H1 (cell line): Measurements from ENCODE around the gene CEP78. TPM values are rescaled to one million over a fixed set of nuclear protein-coding genes. Genes with fewer than 3 reads are reported as not detected.

ENCODE experiments used
- CTCF ChIA-PET: fragments of 300-600 bp; sonication (Branson Sonifier 250); formaldehyde crosslinking; loops from one replicate; lab custom pipeline; 2021; ENCODE audit not compliant: partially characterized antibody; lab: Charles Lee
- POLR2A ChIA-PET: fragments of 300-600 bp; sonication (Branson Sonifier 250); formaldehyde crosslinking; loops from one replicate; lab custom pipeline; 2021; ENCODE audit warnings: inconsistent platforms; ENCODE audit not compliant: partially characterized antibody; lab: Charles Lee
- DNase-seq, 2 experiments: peaks; one replicate each; pipeline versions ENCODE4 v3.0.0 to v3.0.0-alpha.2; 2010 to 2022; ENCODE audit warnings: low spot score in 2 of 2, low read depth in 1 of 2, mixed read lengths in 1 of 2
- FAIRE-seq: peaks from 2 replicates; lab custom pipeline; 2011; peaks lifted over from hg19 to GRCh38; lab: Jason Lieb, UNC
- H2AFZ ChIP-seq: 2 replicates; pipeline ENCODE4 v1.8.1; 2012; ENCODE audit warnings: low read length, inconsistent platforms
- H2AK5ac ChIP-seq: 2 replicates; pipeline ENCODE4 v1.6.1; 2013; ENCODE audit warnings: low read depth, low read length
- H2BK120ac ChIP-seq: replicated peaks from 2 replicates; pipeline ENCODE3; 2013; ENCODE audit warnings: low read depth, low read length, inconsistent platforms
- H2BK12ac ChIP-seq: 2 replicates; pipeline ENCODE4 v1.6.1; 2013; ENCODE audit warnings: low read depth, low read length
- H2BK15ac ChIP-seq: 2 replicates; pipeline ENCODE4 v1.6.1; 2013; ENCODE audit warnings: low read length
- H2BK20ac ChIP-seq: 2 replicates; pipeline ENCODE4 v1.6.1; 2013; ENCODE audit warnings: low read length
- H2BK5ac ChIP-seq: 2 replicates; pipeline ENCODE4 v1.6.1; 2013; ENCODE audit warnings: low read depth, low read length
- H3K14ac ChIP-seq: 2 replicates; pipeline ENCODE4 v1.6.1; 2013; ENCODE audit warnings: inconsistent platforms; ENCODE audit not compliant: insufficient read length
- H3K18ac ChIP-seq: 2 replicates; pipeline ENCODE4 v1.6.1; 2013; ENCODE audit warnings: low read length; ENCODE audit errors: extremely low read depth
- H3K23ac ChIP-seq: 2 replicates; pipeline ENCODE4 v1.6.1; 2013; ENCODE audit warnings: inconsistent platforms; ENCODE audit not compliant: insufficient read length
- H3K23me2 ChIP-seq: 2 replicates; pipeline ENCODE4 v1.6.1; 2013; ENCODE audit warnings: low read depth, low read length
- H3K27ac ChIP-seq: 2 replicates; pipeline ENCODE4 v1.6.1; 2011; ENCODE audit warnings: low read depth, low read length, inconsistent platforms
- H3K27me3 ChIP-seq, 4 experiments: replicated peaks in 1 of 4; 1 replicate in 1 of 4; 2 replicates in 3 of 4; pipeline versions ENCODE4 v1.6.1 to v1.8.1; 2011 to 2013; ENCODE audit warnings: low read length in 3 of 4, mild to moderate bottlenecking in 3 of 4, inconsistent platforms in 2 of 4, mixed read lengths in 2 of 4, moderate library complexity in 1 of 4; ENCODE audit not compliant: control insufficient read depth in 3 of 4, insufficient read depth in 3 of 4; ENCODE audit errors: extremely low read depth in 1 of 4
- H3K36me3 ChIP-seq, 4 experiments: 2 replicates each; pipeline versions ENCODE4 v1.6.1 to v1.8.1; 2011 to 2013; ENCODE audit warnings: mild to moderate bottlenecking in 4 of 4, low read length in 3 of 4, moderate library complexity in 2 of 4, control low read depth in 1 of 4, inconsistent platforms in 1 of 4; ENCODE audit not compliant: insufficient read depth in 4 of 4, control insufficient read depth in 2 of 4
- H3K4ac ChIP-seq: replicated peaks from 2 replicates; pipeline ENCODE3; 2013; ENCODE audit warnings: low read length, low read depth, mixed read lengths, inconsistent platforms; ENCODE audit not compliant: insufficient read length
- H3K4me1 ChIP-seq, 4 experiments: replicated peaks in 1 of 4; 1 replicate in 1 of 4; 2 replicates in 3 of 4; pipeline versions ENCODE4 v1.6.1 to v1.8.1; 2011 to 2013; ENCODE audit warnings: low read length in 3 of 4, inconsistent platforms in 2 of 4, mixed read lengths in 1 of 4; ENCODE audit not compliant: insufficient read depth in 4 of 4, control insufficient read depth in 3 of 4
- H3K4me2 ChIP-seq, 2 experiments: 2 replicates each; pipeline versions ENCODE4 v1.6.1 to v1.8.1; 2011 to 2013; ENCODE audit warnings: low read depth in 2 of 2, low read length in 2 of 2, control low read depth in 1 of 2, inconsistent platforms in 1 of 2, mild to moderate bottlenecking in 1 of 2; ENCODE audit not compliant: insufficient read depth in 1 of 2
- H3K4me3 ChIP-seq, 4 experiments: fragments of 200-600, 300-600 bp in 1 of 4; sonication (generic), shearing (Covaris generic), sonication (Bioruptor Twin) in 1 of 4; 2 replicates each; pipeline versions ENCODE4 v1.5.1 to v1.8.1; 2011 to 2016; ENCODE audit warnings: low read length in 4 of 4, low read depth in 3 of 4, control low read depth in 2 of 4, inconsistent platforms in 2 of 4, mild to moderate bottlenecking in 2 of 4, mixed read lengths in 1 of 4, moderate library complexity in 1 of 4; ENCODE audit not compliant: insufficient read depth in 2 of 4; ENCODE audit errors: extremely low read depth in 1 of 4
- H3K56ac ChIP-seq: replicated peaks from 2 replicates; pipeline ENCODE3; 2013; ENCODE audit warnings: low read depth, mild to moderate bottlenecking, mixed read lengths, low read length, inconsistent platforms; ENCODE audit not compliant: insufficient read length
- H3K79me1 ChIP-seq: 2 replicates; pipeline ENCODE4 v1.6.1; 2013; ENCODE audit warnings: low read depth, low read length, control low read depth
- H3K79me2 ChIP-seq, 2 experiments: 2 replicates each; pipeline versions ENCODE4 v1.6.1 to v1.8.1; 2012 to 2013; ENCODE audit warnings: low read length in 2 of 2, mild to moderate bottlenecking in 2 of 2, inconsistent platforms in 1 of 2; ENCODE audit not compliant: insufficient read depth in 2 of 2, control insufficient read depth in 1 of 2
- H3K9ac ChIP-seq, 4 experiments: replicated peaks in 1 of 4; 1 replicate in 1 of 4; 2 replicates in 3 of 4; pipeline versions ENCODE4 v1.6.1 to v1.8.1; 2011 to 2013; ENCODE audit warnings: low read depth in 3 of 4, low read length in 3 of 4, control low read depth in 2 of 4, mild to moderate bottlenecking in 2 of 4, moderate library complexity in 2 of 4, inconsistent platforms in 1 of 4; ENCODE audit errors: extremely low read depth in 1 of 4
- H3K9me3 ChIP-seq, 2 experiments: 2 replicates each; pipeline versions ENCODE4 v1.6.1 to v1.8.1; 2012 to 2013; ENCODE audit warnings: mild to moderate bottlenecking in 2 of 2, moderate library complexity in 2 of 2, control low read depth in 1 of 2, inconsistent platforms in 1 of 2, low read depth in 1 of 2, low read length in 1 of 2, mixed read lengths in 1 of 2; ENCODE audit not compliant: insufficient read depth in 2 of 2
- H4K20me1 ChIP-seq, 2 experiments: replicated peaks in 1 of 2; 2 replicates each; pipeline versions ENCODE3 to v1.8.1; 2011 to 2013; ENCODE audit warnings: inconsistent platforms in 2 of 2, low read length in 2 of 2, mild to moderate bottlenecking in 1 of 2; ENCODE audit not compliant: insufficient read depth in 2 of 2, control insufficient read depth in 1 of 2
- H4K5ac ChIP-seq: 2 replicates; pipeline ENCODE4 v1.6.1; 2013; ENCODE audit warnings: low read length, low read depth, mixed read lengths, inconsistent platforms; ENCODE audit not compliant: insufficient read length
- H4K8ac ChIP-seq: 2 replicates; pipeline ENCODE4 v1.8.0; 2013; ENCODE audit warnings: mild to moderate bottlenecking, moderate library complexity, low read length, inconsistent platforms; ENCODE audit not compliant: insufficient read depth; ENCODE audit errors: extremely low read depth
- H4K91ac ChIP-seq: replicated peaks from 2 replicates; pipeline ENCODE3; 2013; ENCODE audit warnings: low read length, mixed read lengths, inconsistent platforms; ENCODE audit not compliant: insufficient read length
- ASH2L ChIP-seq: fragments of 200-600, 300-600 bp; sonication (generic); IDR thresholded peaks from one replicate; pipeline ENCODE4 v1.7.1; 2017; ENCODE audit warnings: low read length
- BRCA1 ChIP-seq: IDR thresholded peaks from 2 replicates; pipeline ENCODE4 v1.6.1; 2012; ENCODE audit warnings: low read depth, low read length, improper control_type of control experiment
- CBX8 ChIP-seq: fragments of 300-800, 300-1000 bp; sonication (generic); IDR thresholded peaks from 2 replicates; pipeline ENCODE4 v1.7.1; 2016; ENCODE audit warnings: low read depth, low read length, borderline replicate concordance
- EGR1 ChIP-seq: IDR thresholded peaks from 2 replicates; pipeline ENCODE4 v1.6.1; 2011; ENCODE audit warnings: low read depth, low read length, borderline replicate concordance
- EP300 ChIP-seq, 2 experiments: IDR thresholded peaks; 1 replicate in 1 of 2; 2 replicates in 1 of 2; pipeline ENCODE4 v1.6.1; 2011 to 2012; ENCODE audit warnings: low read depth in 2 of 2, low read length in 2 of 2, mild to moderate bottlenecking in 2 of 2, borderline replicate concordance in 1 of 2, inconsistent platforms in 1 of 2, moderate library complexity in 1 of 2
- HDAC2 ChIP-seq, 2 experiments: fragments of 300-600 bp in 1 of 2; sonication (generic) in 1 of 2; IDR thresholded peaks; 2 replicates each; pipeline ENCODE4 v1.6.1; 2011 to 2012; ENCODE audit warnings: low read depth in 2 of 2, low read length in 2 of 2, mild to moderate bottlenecking in 2 of 2, moderate library complexity in 2 of 2, borderline replicate concordance in 1 of 2, inconsistent platforms in 1 of 2
- KDM4A ChIP-seq: IDR thresholded peaks from one replicate; pipeline ENCODE4 v1.7.1; 2012; ENCODE audit warnings: low read depth, mild to moderate bottlenecking, moderate library complexity, low read length, inconsistent platforms; ENCODE audit not compliant: severe bottlenecking
- PHF8 ChIP-seq: fragments of 200-600 bp; sonication (generic); conservative IDR thresholded peaks from 2 replicates; pipeline ENCODE4 v1.7.1; 2012; ENCODE audit warnings: low read depth, mild to moderate bottlenecking, inconsistent platforms, low read length, moderate library complexity
- RXRA ChIP-seq: IDR thresholded peaks from 2 replicates; pipeline ENCODE4 v1.6.1; 2011; ENCODE audit warnings: low read depth, mild to moderate bottlenecking, low read length, moderate library complexity; ENCODE audit not compliant: insufficient read depth
- SAP30 ChIP-seq: fragments of 300-600 bp; sonication (generic); IDR thresholded peaks from 2 replicates; pipeline ENCODE4 v1.7.1; 2012; ENCODE audit warnings: low read length, moderate library complexity, mild to moderate bottlenecking, inconsistent platforms; ENCODE audit not compliant: insufficient read depth, insufficient replicate concordance
- TCF12 ChIP-seq: IDR thresholded peaks from 2 replicates; pipeline ENCODE4 v1.6.1; 2011; ENCODE audit warnings: low read depth, mild to moderate bottlenecking, low read length
- YY1 ChIP-seq: IDR thresholded peaks from 2 replicates; pipeline ENCODE4 v1.6.1; 2011; ENCODE audit warnings: low read depth, mild to moderate bottlenecking, low read length
- WGBS, 2 experiments: shearing (Covaris generic) in 1 of 2; methylation state at CpG; one replicate each; pipeline versions ENCODE4 v1.1.6 to v1.1.7; 2013 to 2015; ENCODE audit warnings: low lambda C conversion rate in 2 of 2, mixed read lengths in 2 of 2, inconsistent platforms in 1 of 2, low coverage in 1 of 2, missing lambda C conversion rate in 1 of 2; ENCODE audit not compliant: insufficient replicate concordance in 2 of 2, insufficient coverage in 1 of 2, insufficient read length in 1 of 2; ENCODE audit errors: extremely low coverage in 1 of 2, missing lambda C conversion rate in 1 of 2; 5-methylcytosine and 5-hydroxymethylcytosine counted together
- polyA plus RNA-seq, 7 experiments: library from polyadenylated mRNA; depleted of rRNA in 3 of 7; stranded (reverse) in 5 of 7; unstranded in 2 of 7; fragments of >200 nt in 5 of 7; fragments of 200-250 nt in 2 of 7; gene quantifications; 1 replicate in 5 of 7; 2 replicates in 1 of 7; 4 replicates in 1 of 7; pipeline versions ENCODE4 v1.2.1 to v1.2.3, GENCODE V29; 2011 to 2013; ENCODE audit warnings: missing spikeins in 2 of 7, mixed read lengths in 2 of 7
- total RNA-seq: library from RNA; stranded (reverse); fragmentation: NEBNext Ultra II Directional; extraction: Animal tissue kit (Norgen Biotek cat#: 25700); gene quantifications from 2 replicates; pipeline ENCODE4 v1.2.1, GENCODE V29; 2021
- TF ChIP-seq, protein P1 (sequence below): IDR thresholded peaks from 2 replicates; pipeline ENCODE4 v1.6.1; 2012; ENCODE audit warnings: inconsistent platforms

CEP78 gene
- total and polyA plus RNA-seq, 2 of the 8 experiments (the other 6 are each of a cell fraction or from before 2014, with no cell fraction given), result 10.3 to 40.9 TPM

DNA sequence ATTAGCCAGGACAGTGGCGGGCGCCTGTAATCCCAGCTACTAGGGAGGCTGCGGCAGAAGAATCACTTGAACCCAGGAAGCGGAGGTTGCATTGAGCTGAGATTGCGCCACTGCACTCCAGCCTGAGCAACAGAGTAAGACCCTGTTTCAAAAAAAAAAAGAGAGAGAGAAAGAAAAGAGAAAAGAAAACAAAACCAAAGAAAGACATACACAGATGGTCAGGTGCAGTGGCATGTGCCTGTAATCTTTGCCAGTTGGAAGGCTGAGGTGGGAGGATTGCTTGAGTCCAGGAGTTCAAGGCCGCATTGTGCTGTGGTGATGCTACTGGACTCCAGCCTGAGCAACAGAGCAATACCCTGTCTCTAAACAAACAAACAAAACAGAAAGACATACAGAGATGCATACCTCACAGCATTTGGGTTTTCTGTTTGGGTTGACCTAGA is 51.1 kb downstream of the CEP78 start:
- H2BK12ac ChIP-seq, result no peak overlapping the region
- no peak overlapping the region for H3K9ac ChIP-seq
- H2AFZ ChIP-seq, result no peak overlapping the region
- no peaks in the 10 kb centered on the region for H3K79me2 ChIP-seq
- H3K4me3 ChIP-seq, result no peak overlapping the region
- 95% methylated on average over 6 of the region's 6 CpGs; no CpG with 5 or more reads in 1 of the 2 experiments for WGBS, 2 experiments
- ChIA-PET POLR2A (interaction anchor here (19.2 kb wide), 1 partner anchor 16 kb away, joined by 522 read pairs; the partner anchor contains the start of gene PSAT1), CTCF (interaction anchor here (3.7 kb wide), 1 partner anchor 9 kb away, joined by 21 read pairs; the partner anchor contains the start of gene PSAT1)
- no peaks in the 10 kb centered on the region for H3K9me3 ChIP-seq
- no peak overlapping the region for H3K56ac ChIP-seq
- no peaks in the 10 kb centered on the region for H3K79me1 ChIP-seq
- H3K36me3 ChIP-seq, result no peaks in the 10 kb centered on the region
- H4K8ac ChIP-seq, result no peak overlapping the region
- H3K14ac ChIP-seq, result no peak overlapping the region
- H3K4ac ChIP-seq, result no peak overlapping the region
- no peak overlapping the region for H3K4me2 ChIP-seq
- H3K18ac ChIP-seq, result no peak overlapping the region
- no peak overlapping the region; the same call in 1 of the 2 replicates for H2BK15ac ChIP-seq
- no peak overlapping the region for H4K5ac ChIP-seq
- H4K91ac ChIP-seq, result no peak overlapping the region
- no peaks in the 10 kb centered on the region for H3K27me3 ChIP-seq
- no peak overlapping the region for H3K27ac ChIP-seq
- FAIRE-seq (no peak), DNase-seq (no peak)
- H4K20me1 ChIP-seq, result no peaks in the 10 kb centered on the region
- H3K23me2 ChIP-seq, result no peaks in the 10 kb centered on the region
- H2AK5ac ChIP-seq, result no peak overlapping the region
- H3K23ac ChIP-seq, result no peak overlapping the region
- H2BK120ac ChIP-seq, result no peak overlapping the region
- no peak overlapping the region for H2BK5ac ChIP-seq
- H2BK20ac ChIP-seq, result no peak overlapping the region
- H3K4me1 ChIP-seq, result no peaks in the 10 kb centered on the region
- TF ChIP-seq YY1, result no peak
- TF ChIP-seq EP300 (IDR thresholded peaks at IDR 0.05; ENCODE audit: borderline replicate concordance in 1 of 2, low read depth in 2 of 2, low read length in 2 of 2), result no peak
- no peak for TF ChIP-seq EGR1
- no peak for TF ChIP-seq BRCA1
- no peak for TF ChIP-seq RXRA
- TF ChIP-seq HDAC2 (IDR thresholded peaks at IDR 0.05; ENCODE audit: borderline replicate concordance in 1 of 2, low read depth in 2 of 2, low read length in 2 of 2), result no peak
- no peak for TF ChIP-seq ASH2L
- TF ChIP-seq, protein P1, sequence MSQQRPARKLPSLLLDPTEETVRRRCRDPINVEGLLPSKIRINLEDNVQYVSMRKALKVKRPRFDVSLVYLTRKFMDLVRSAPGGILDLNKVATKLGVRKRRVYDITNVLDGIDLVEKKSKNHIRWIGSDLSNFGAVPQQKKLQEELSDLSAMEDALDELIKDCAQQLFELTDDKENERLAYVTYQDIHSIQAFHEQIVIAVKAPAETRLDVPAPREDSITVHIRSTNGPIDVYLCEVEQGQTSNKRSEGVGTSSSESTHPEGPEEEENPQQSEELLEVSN, result no peak
- TF ChIP-seq TCF12, result no peak
- TF ChIP-seq PHF8, result no peak
- TF ChIP-seq KDM4A, result no peak
- TF ChIP-seq SAP30, result no peak
- no peak for TF ChIP-seq CBX8
